Measurements from ENCODE around the gene TVP23B.
"Not testable (repeated sequence)": the region's sequence is repeated elsewhere in the genome, so short reads cannot be mapped to it uniquely, and the experiment has no call there.

The TVP23B gene

GRCh38 chr17:18770572-18770971 is 10.4 kb upstream of the TVP23B start:
- H3K9me3 ChIP-seq (ENCODE audit: insufficient read depth, low read length, severe bottlenecking); H3K27me3 ChIP-seq (ENCODE audit: insufficient read depth, low read length, poor library complexity); H3K36me3 ChIP-seq (ENCODE audit: insufficient read depth, low read length); H3K79me2 ChIP-seq (ENCODE audit: insufficient read depth, low read length); H4K20me1 ChIP-seq (ENCODE audit: insufficient read depth, low read length); H3K4me3 ChIP-seq (ENCODE audit: low read depth in 1 of 2, low read length in 2 of 2); ATAC-seq (ENCODE audit: insufficient read depth, low read depth); DNase-seq; H3K4me2 ChIP-seq (ENCODE audit: insufficient read depth, low read length); H3K27ac ChIP-seq (ENCODE audit: low read length); H3K9ac ChIP-seq (ENCODE audit: low read depth, low read length); H2AFZ ChIP-seq (ENCODE audit: low read depth, low read length); H3K4me1 ChIP-seq (ENCODE audit: insufficient read depth, low read length): not testable (repeated sequence)

GRCh38 chr17:18771066-18771465 is 9.9 kb upstream of the TVP23B start:
- not testable (repeated sequence) for H3K27ac ChIP-seq (ENCODE audit: low read length); H2AFZ ChIP-seq (ENCODE audit: low read depth, low read length); H3K4me1 ChIP-seq (ENCODE audit: insufficient read depth, low read length); H3K4me3 ChIP-seq (ENCODE audit: low read depth in 1 of 2, low read length in 2 of 2); H3K9ac ChIP-seq (ENCODE audit: low read depth, low read length); H3K27me3 ChIP-seq (ENCODE audit: insufficient read depth, low read length, poor library complexity); ATAC-seq (ENCODE audit: insufficient read depth, low read depth); DNase-seq; H3K36me3 ChIP-seq (ENCODE audit: insufficient read depth, low read length); H3K4me2 ChIP-seq (ENCODE audit: insufficient read depth, low read length); H4K20me1 ChIP-seq (ENCODE audit: insufficient read depth, low read length); H3K9me3 ChIP-seq (ENCODE audit: insufficient read depth, low read length, severe bottlenecking); H3K79me2 ChIP-seq (ENCODE audit: insufficient read depth, low read length)

GRCh38 chr17:18772471-18772870 is 8.5 kb upstream of the TVP23B start:
- Histone ChIP-seq H3K79me2 (ENCODE audit: insufficient read depth, low read length) (no peaks in the 10 kb centered on the region), H3K4me3 (ENCODE audit: low read depth in 1 of 2, low read length in 2 of 2) (no peak overlapping the region), H2AFZ (ENCODE audit: low read depth, low read length) (no peak overlapping the region), H4K20me1 (ENCODE audit: insufficient read depth, low read length) (no peaks in the 10 kb centered on the region), H3K36me3 (ENCODE audit: insufficient read depth, low read length) (no peaks in the 10 kb centered on the region), H3K9ac (ENCODE audit: low read depth, low read length) (no peak overlapping the region), H3K27ac (ENCODE audit: low read length) (no peak overlapping the region), H3K4me2 (ENCODE audit: insufficient read depth, low read length) (no peak overlapping the region), H3K4me1 (ENCODE audit: insufficient read depth, low read length) (no peaks in the 10 kb centered on the region), H3K27me3 (ENCODE audit: insufficient read depth, low read length, poor library complexity) (no peaks in the 10 kb centered on the region), H3K9me3 (ENCODE audit: insufficient read depth, low read length, severe bottlenecking) (no peaks in the 10 kb centered on the region)
- DNase-seq: no peak
- ATAC-seq (ENCODE audit: insufficient read depth, low read depth): no peak
- TF ChIP-seq EZH2 (IDR thresholded peaks at IDR 0.05; ENCODE audit: borderline replicate concordance, low read depth, low read length, severe bottlenecking): no peak
- no peak for TF ChIP-seq CTCF (IDR thresholded peaks at IDR 0.05; ENCODE audit: borderline replicate concordance, extremely low read depth, low read length, poor library complexity, severe bottlenecking)

- peak overlapping the region; percentile 61 for H3K9ac ChIP-seq (ENCODE audit: low read depth, low read length)
These were observed 822 bp downstream of the TVP23B start for GRCh38 chr17:18781805-18782204.

GRCh38 chr17:18785933-18786332 is 5.0 kb downstream of the TVP23B start:
- ATAC-seq (ENCODE audit: insufficient read depth, low read depth); H3K9ac ChIP-seq (ENCODE audit: low read depth, low read length); H2AFZ ChIP-seq (ENCODE audit: low read depth, low read length); H4K20me1 ChIP-seq (ENCODE audit: insufficient read depth, low read length); H3K27ac ChIP-seq (ENCODE audit: low read length); H3K36me3 ChIP-seq (ENCODE audit: insufficient read depth, low read length); H3K9me3 ChIP-seq (ENCODE audit: insufficient read depth, low read length, severe bottlenecking); DNase-seq; H3K27me3 ChIP-seq (ENCODE audit: insufficient read depth, low read length, poor library complexity); H3K4me1 ChIP-seq (ENCODE audit: insufficient read depth, low read length); H3K4me2 ChIP-seq (ENCODE audit: insufficient read depth, low read length); H3K4me3 ChIP-seq (ENCODE audit: low read depth in 1 of 2, low read length in 2 of 2): not testable (repeated sequence)
- H3K79me2 ChIP-seq (ENCODE audit: insufficient read depth, low read length): peaks cover 14% of the 10 kb centered on the region

More at GRCh38 chr17:18781805-18782204, 822 bp downstream of the TVP23B start:
- peaks cover 17% of the 10 kb centered on the region for H3K79me2 ChIP-seq (ENCODE audit: insufficient read depth, low read length)
- H3K27me3 ChIP-seq (ENCODE audit: insufficient read depth, low read length, poor library complexity); DNase-seq; H3K9me3 ChIP-seq (ENCODE audit: insufficient read depth, low read length, severe bottlenecking); H2AFZ ChIP-seq (ENCODE audit: low read depth, low read length); H3K27ac ChIP-seq (ENCODE audit: low read length); H3K36me3 ChIP-seq (ENCODE audit: insufficient read depth, low read length); ATAC-seq (ENCODE audit: insufficient read depth, low read depth); H4K20me1 ChIP-seq (ENCODE audit: insufficient read depth, low read length): not testable (repeated sequence)
- H3K4me3 ChIP-seq (ENCODE audit: low read depth in 1 of 2, low read length in 2 of 2): peak overlapping the region; percentile 20 to 65; a peak in 3 of 4 replicates
- peaks cover 17% of the 10 kb centered on the region for H3K4me1 ChIP-seq (ENCODE audit: insufficient read depth, low read length)
- peak overlapping the region; percentile 71 for H3K4me2 ChIP-seq (ENCODE audit: insufficient read depth, low read length)

- not testable (repeated sequence) for H3K4me3 ChIP-seq (ENCODE audit: low read depth in 1 of 2, low read length in 2 of 2); H3K36me3 ChIP-seq (ENCODE audit: insufficient read depth, low read length); DNase-seq; H3K9me3 ChIP-seq (ENCODE audit: insufficient read depth, low read length, severe bottlenecking); H2AFZ ChIP-seq (ENCODE audit: low read depth, low read length); H3K27me3 ChIP-seq (ENCODE audit: insufficient read depth, low read length, poor library complexity); H3K9ac ChIP-seq (ENCODE audit: low read depth, low read length); H4K20me1 ChIP-seq (ENCODE audit: insufficient read depth, low read length); ATAC-seq (ENCODE audit: insufficient read depth, low read depth); H3K4me1 ChIP-seq (ENCODE audit: insufficient read depth, low read length); H3K4me2 ChIP-seq (ENCODE audit: insufficient read depth, low read length); H3K27ac ChIP-seq (ENCODE audit: low read length)
- H3K79me2 ChIP-seq (ENCODE audit: insufficient read depth, low read length): peaks cover 14% of the 10 kb centered on the region
These were observed 5.9 kb downstream of the TVP23B start for GRCh38 chr17:18786890-18787289.

- H3K4me2 ChIP-seq (ENCODE audit: insufficient read depth, low read length); H3K79me2 ChIP-seq (ENCODE audit: insufficient read depth, low read length); H3K9me3 ChIP-seq (ENCODE audit: insufficient read depth, low read length, severe bottlenecking); H3K4me3 ChIP-seq (ENCODE audit: low read depth in 1 of 2, low read length in 2 of 2); H3K27ac ChIP-seq (ENCODE audit: low read length); H3K9ac ChIP-seq (ENCODE audit: low read depth, low read length); H4K20me1 ChIP-seq (ENCODE audit: insufficient read depth, low read length); H2AFZ ChIP-seq (ENCODE audit: low read depth, low read length); H3K36me3 ChIP-seq (ENCODE audit: insufficient read depth, low read length); H3K27me3 ChIP-seq (ENCODE audit: insufficient read depth, low read length, poor library complexity); DNase-seq; H3K4me1 ChIP-seq (ENCODE audit: insufficient read depth, low read length): not testable (repeated sequence)
- ATAC-seq (ENCODE audit: insufficient read depth, low read depth): peak; percentile 53; the same call in 2 of the 3 replicates
These were observed 10.4 kb downstream of the TVP23B start for GRCh38 chr17:18791402-18791801.
